GM13977 (cell line): ENCODE measurements around the gene ACSM2A.
"Not testable (repeated sequence)": the region's sequence is repeated elsewhere in the genome, so short reads cannot be mapped to it uniquely, and the experiment has no call there.

ENCODE experiments used
- DNase-seq: peaks from one replicate; pipeline ENCODE4 v3.0.0; 2012; ENCODE audit warnings: low spot score
- CTCF ChIP-seq: IDR thresholded peaks from 2 replicates; pipeline ENCODE4 v1.5.1; 2012; ENCODE audit warnings: mild to moderate bottlenecking, control low read depth; ENCODE audit not compliant: insufficient read depth; ENCODE audit errors: extremely low read depth, missing control alignments
- in situ Hi-C: fragments of 300-500 bp; cut with MboI; formaldehyde crosslinking; loops from one replicate; pipeline ENCODE4 v1.12.0; 2022; ENCODE audit warnings: low sequenced_read_pairs, low pct_unique_long_range_greater_than_20kb, mixed read lengths, inconsistent platforms; ENCODE audit not compliant: unreplicated experiment

ACSM2A gene

GRCh38 chr16:20415541-20415940 lies 35.8 kb upstream of the ACSM2A start:
- in situ Hi-C loops = loop anchor here (25.0 kb wide), 1 partner anchor 297 kb away; no protein-coding TSS in a partner anchor
- DNase-seq = no peak
- no peak for TF ChIP-seq CTCF

DNA sequence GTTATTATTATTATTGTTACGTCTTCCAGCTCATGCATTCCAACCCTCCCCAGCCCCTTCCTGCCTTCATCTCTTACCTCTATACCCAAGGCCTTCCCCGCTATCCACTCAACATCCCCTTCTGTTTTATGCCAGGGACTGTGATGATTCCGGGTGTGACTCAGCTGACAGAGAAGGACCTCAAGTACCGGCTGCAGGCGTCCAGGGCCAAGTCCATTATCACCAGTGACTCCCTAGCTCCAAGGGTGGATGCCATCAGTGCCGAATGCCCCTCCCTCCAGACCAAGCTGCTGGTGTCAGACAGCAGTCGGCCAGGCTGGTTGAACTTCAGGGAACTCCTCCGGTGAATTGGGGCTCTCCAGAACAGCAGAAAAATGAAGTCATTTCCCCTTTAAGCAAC lies 32.2 kb upstream of the ACSM2A start:
- in situ Hi-C loops = loop anchor here (25.0 kb wide), 1 partner anchor 293 kb away; no protein-coding TSS in a partner anchor
- DNase-seq = not testable (repeated sequence)

- DNase-seq = not testable (repeated sequence)
- in situ Hi-C loops = loop anchor here (25.0 kb wide), 1 partner anchor 291 kb away; no protein-coding TSS in a partner anchor
Observed at GRCh38 chr16:20421748-20422147, 29.6 kb upstream of the ACSM2A start.

- not testable (repeated sequence) for DNase-seq
- in situ Hi-C loops = loop anchor here (25.0 kb wide), 1 partner anchor 289 kb away; no protein-coding TSS in a partner anchor
Observed at GRCh38 chr16:20423772-20424128, 27.6 kb upstream of the ACSM2A start.

DNA sequence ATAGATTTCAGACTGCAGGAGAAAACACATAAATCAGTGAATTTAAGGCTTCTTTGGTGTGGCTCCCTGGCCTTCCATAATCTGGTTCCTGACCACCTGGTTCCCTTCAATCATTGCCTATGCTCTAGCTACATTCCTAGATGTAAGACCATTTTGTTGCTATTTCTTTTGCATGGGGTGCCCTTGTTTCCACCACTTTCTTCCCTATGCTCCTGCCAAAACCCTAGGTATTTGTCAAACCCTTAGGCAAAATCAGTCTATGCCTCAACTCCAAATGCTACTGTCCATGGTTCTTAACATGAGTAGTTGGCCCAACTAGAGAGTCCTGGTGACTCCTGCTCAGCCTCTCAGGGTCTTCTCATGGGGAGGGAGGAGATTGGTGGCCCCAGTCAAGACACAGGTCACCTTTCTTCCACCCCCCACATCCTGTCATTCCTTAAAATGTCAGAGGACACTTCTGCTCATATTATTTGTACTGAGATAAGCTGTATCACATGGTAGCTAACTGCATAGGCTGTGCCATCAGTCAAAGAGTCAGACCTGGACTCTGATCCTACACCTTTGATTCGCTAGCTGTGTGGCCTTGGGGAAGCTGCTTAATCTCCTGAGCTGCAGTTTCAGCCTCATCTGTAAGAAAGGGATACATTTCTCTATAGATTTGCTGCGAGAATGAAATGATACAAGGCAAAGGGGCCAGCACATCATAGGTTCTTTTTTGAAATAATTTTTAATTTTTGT lies 27.0 kb upstream of the ACSM2A start:
- in situ Hi-C loops = loop anchor here (25.0 kb wide), 1 partner anchor 288 kb away; no protein-coding TSS in a partner anchor
- no peak for DNase-seq
- no peak for TF ChIP-seq CTCF

GRCh38 chr16:20427401-20427797 lies 23.9 kb upstream of the ACSM2A start:
- in situ Hi-C loops, DNase-seq: not testable (repeated sequence)

DNA sequence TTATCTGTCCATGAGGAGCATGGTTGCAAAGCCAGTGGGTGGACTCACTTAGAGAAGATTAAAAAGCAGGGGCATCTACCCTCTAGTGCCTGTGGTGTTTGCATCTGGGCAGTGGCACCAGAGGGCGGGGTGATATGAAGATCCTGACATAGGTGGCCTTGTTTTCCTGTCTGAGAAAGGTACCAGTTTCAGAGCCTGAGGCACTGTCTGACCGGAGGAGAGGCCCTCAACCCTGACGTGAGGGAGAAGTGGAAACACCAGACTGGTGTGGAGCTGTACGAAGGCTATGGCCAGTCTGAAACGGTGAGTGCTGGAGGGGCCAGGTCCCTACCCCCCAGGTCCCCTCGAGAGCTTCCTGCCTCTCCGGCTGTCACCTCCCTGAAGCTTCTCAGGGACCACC lies 21.8 kb upstream of the ACSM2A start:
- DNase-seq, in situ Hi-C loops: not testable (repeated sequence)

GRCh38 chr16:20430480-20430879 lies 20.8 kb upstream of the ACSM2A start:
- in situ Hi-C loops = not testable (repeated sequence)

GRCh38 chr16:20430948-20431347 lies 20.4 kb upstream of the ACSM2A start:
- DNase-seq = no peak
- no peak for TF ChIP-seq CTCF
- in situ Hi-C loops = no loop called here

More at GRCh38 chr16:20430480-20430879, 20.8 kb upstream of the ACSM2A start:
- DNase-seq = not testable (repeated sequence)

GRCh38 chr16:20438950-20439349 lies 12.4 kb upstream of the ACSM2A start:
- DNase-seq, in situ Hi-C loops: not testable (repeated sequence)

DNA sequence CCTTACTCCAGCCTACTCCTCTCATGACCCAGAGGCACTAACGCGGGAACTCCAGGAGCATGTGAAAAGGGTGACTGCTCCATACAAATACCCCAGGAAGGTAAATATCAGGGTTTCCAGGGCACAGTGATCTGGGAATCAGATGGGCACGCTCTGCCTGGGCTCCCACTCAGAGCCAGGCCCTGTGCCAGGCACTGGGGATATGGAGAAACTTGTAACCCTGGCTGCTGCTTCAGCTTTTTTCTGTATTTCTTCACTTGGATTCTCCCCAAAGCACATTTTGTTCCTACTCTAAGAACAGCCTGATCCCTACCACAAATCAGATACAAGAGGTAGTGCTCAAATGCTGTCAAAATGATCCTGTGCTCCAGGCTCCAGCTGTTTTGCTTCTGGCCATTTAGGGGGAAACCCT lies 11.5 kb upstream of the ACSM2A start:
- in situ Hi-C loops, DNase-seq: not testable (repeated sequence)

DNA sequence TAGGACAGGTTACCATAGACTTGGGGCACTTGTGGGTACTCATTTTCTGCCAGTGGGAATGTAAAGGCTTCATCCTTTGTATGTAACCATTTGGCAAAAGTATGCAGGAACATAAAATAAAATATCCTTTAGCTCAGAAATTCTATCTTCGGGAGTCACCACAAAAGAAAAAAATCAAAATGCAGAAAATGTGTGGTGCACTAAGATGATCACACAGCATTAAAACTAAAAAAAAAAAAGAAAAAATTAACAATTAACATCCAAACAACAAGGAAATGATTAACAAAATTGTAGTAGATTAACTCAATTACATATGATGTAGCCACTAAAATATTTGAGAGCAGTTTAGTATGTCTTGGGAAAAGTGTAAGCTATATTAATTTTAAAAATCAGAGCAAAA lies 10.6 kb upstream of the ACSM2A start:
- in situ Hi-C loops = not testable (repeated sequence)

More for the DNA sequence above, 10.6 kb upstream of the ACSM2A start:
- not testable (repeated sequence) for DNase-seq
